Measurements from ENCODE around the gene ANKS1A. TPM values are rescaled to one million over a fixed set of nuclear protein-coding genes. Genes with fewer than 3 reads are reported as not detected.
A peak's percentile ranks its signal among the peaks of the same experiment; 100 is the strongest.

ANKS1A gene
- total RNA-seq, 1 experiment from 2014 or later = 24.0 TPM

DNA sequence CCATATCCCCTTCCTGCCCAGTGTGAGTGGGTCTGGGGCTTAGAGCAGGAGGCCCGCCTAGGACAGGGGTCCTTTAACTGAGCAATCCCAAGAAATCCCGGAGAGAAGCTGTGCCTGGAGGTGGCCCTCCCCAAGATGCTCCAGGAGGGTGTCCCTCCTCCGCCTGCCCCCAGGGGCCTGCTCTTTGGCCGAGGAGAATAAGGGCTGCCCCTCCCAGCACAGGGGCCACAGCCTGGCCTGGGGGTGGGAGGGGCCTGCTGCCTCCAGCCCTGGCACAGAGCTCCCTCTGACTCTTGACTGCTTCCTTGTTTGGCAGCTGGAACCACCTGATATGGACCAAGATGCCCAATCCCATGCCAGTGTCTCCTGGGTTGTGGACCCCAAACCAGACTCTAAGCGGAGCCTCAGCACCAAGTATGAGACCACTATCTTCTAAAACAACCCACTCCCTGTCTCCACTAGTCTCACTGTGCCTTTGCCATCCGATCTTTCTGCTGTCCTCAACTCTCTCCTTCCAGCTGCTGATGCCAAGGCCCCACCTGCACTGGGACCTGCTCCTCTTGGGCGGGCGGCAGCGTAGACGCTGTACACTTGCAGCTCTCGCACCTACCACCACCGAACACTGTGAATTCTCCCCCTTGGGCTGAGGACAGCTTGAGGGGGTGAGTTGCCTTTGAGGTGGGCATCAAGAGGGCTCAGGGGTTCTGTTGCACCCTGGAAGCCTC is 197.7 kb downstream of the ANKS1A start:
- CTCF ChIA-PET = interaction anchor here (1.7 kb wide), 1 partner anchor 53 kb away, joined by 4 read pairs; no protein-coding TSS in a partner anchor
- POLR2A ChIA-PET = no interaction called here

DNA sequence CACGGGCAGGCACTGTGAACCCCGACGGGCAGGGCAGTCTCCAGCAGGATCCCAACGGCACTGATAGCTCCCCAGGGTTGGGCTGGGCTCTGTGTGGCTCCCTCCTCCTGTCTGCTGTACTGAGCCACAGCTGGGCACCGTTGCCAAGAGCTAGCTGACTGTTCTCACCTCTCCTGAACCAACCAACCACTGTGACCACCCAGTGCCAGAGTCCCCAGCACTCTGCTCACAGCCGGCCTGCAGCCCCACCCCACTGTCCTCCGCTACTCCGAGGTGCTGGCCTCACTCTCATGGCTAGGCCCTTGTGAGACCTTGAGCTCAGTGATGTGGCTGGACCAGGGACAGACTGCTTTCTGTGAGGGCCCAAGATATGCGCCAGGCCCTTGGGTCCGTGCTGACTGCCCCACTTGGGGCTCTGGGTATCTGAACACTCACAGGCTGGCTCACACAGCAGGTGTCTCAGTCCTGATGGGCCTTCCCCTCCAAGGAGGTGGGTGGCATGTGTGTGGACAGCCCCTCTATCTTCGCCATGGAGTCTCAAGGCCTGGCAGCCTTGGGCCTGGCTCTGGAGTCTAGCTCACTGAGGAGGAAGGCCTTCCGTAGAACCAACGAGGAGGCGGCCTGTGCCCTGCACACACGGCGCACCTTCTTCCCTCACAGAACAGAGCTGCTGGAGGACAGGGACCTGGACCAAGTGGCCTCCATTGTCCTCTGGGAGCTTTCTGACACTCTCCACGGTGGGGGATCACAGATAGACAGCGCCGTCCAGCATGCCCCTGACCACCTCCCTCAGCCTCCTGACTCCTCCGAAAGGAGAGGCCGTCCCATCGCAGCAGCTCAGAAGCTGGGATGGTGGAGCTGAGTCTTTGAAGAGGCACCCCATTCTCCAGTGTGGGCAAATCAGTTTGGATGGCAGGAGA is 198.6 kb downstream of the ANKS1A start:
- no peak overlapping the region for H3K4me3 ChIP-seq (ENCODE audit: low read depth, low read length)
- intact Hi-C loops (cut with micrococcal nuclease; ENCODE audit: unreplicated experiment) = no loop called here
- no peaks in the 10 kb centered on the region for H3K4me1 ChIP-seq
- BruUV-seq (replicated peaks) = no TSS peak
- no peaks in the 10 kb centered on the region for H3K27me3 ChIP-seq (replicated peaks; ENCODE audit: control insufficient read depth, insufficient read depth, low read length)
- Mint-ChIP-seq H3K9me3 (ENCODE audit: unreplicated experiment) (no peaks in the 10 kb centered on the region), H3K4me1 (ENCODE audit: low read depth, unreplicated experiment) (no peaks in the 10 kb centered on the region), H3K4me3 (ENCODE audit: unreplicated experiment) (no peak overlapping the region), H3K36me3 (ENCODE audit: insufficient read depth, unreplicated experiment) (peaks cover 30% of the 10 kb centered on the region), H3K27ac (ENCODE audit: unreplicated experiment) (no peak overlapping the region), H3K27me3 (ENCODE audit: insufficient read depth, unreplicated experiment) (no peaks in the 10 kb centered on the region)
- ChIA-PET CTCF (interaction anchor here (1.7 kb wide), 1 partner anchor 52 kb away, joined by 4 read pairs; no protein-coding TSS in a partner anchor), POLR2A (no interaction called here)
- TF ChIP-seq CTCF (IDR thresholded peaks at IDR 0.05; ENCODE audit: insufficient read depth in 1 of 2, low read depth in 1 of 2, low read length in 1 of 2, severe bottlenecking in 1 of 2, unreplicated experiment in 1 of 2) = no peak
- H3K9me3 ChIP-seq = no peaks in the 10 kb centered on the region
- peak in 1 of 2 experiments; percentile 21 for DNase-seq
- H3K36me3 ChIP-seq (ENCODE audit: control insufficient read depth, insufficient read depth, low read length) = peaks cover 3% of the 10 kb centered on the region

More for the DNA sequence above, 197.7 kb downstream of the ANKS1A start:
- Mint-ChIP-seq H3K4me1 (ENCODE audit: low read depth, unreplicated experiment) (no peaks in the 10 kb centered on the region), H3K36me3 (ENCODE audit: insufficient read depth, unreplicated experiment) (peaks cover 38% of the 10 kb centered on the region), H3K4me3 (ENCODE audit: unreplicated experiment) (no peak overlapping the region), H3K9me3 (ENCODE audit: unreplicated experiment) (no peaks in the 10 kb centered on the region), H3K27ac (ENCODE audit: unreplicated experiment) (no peak overlapping the region), H3K27me3 (ENCODE audit: insufficient read depth, unreplicated experiment) (no peaks in the 10 kb centered on the region)
- intact Hi-C loops (cut with micrococcal nuclease; ENCODE audit: unreplicated experiment) = no loop called here
- DNase-seq = no peak
- Histone ChIP-seq H3K9me3 (no peaks in the 10 kb centered on the region), H3K4me3 (ENCODE audit: low read depth, low read length) (no peak overlapping the region), H3K36me3 (ENCODE audit: control insufficient read depth, insufficient read depth, low read length) (peaks cover 3% of the 10 kb centered on the region), H3K4me1 (no peaks in the 10 kb centered on the region), H3K27me3 (replicated peaks; ENCODE audit: control insufficient read depth, insufficient read depth, low read length) (no peaks in the 10 kb centered on the region)
- no TSS peak for BruUV-seq (replicated peaks)
- TF ChIP-seq CTCF (IDR thresholded peaks at IDR 0.05; ENCODE audit: insufficient read depth in 1 of 2, low read depth in 1 of 2, low read length in 1 of 2, severe bottlenecking in 1 of 2, unreplicated experiment in 1 of 2) = no peak
